Spleen (tissue), 11 donors: ENCODE measurements around the gene ACSM6. TPM values are rescaled to one million over a fixed set of nuclear protein-coding genes. Genes with fewer than 3 reads are reported as not detected.
A peak's percentile ranks its signal among the peaks of the same experiment; 100 is the strongest.
"Not testable (repeated sequence)": the region's sequence is repeated elsewhere in the genome, so short reads cannot be mapped to it uniquely, and the experiment has no call there.

Source experiments
- DNase-seq: peaks from one replicate; pipeline ENCODE4 v3.0.0-alpha.2; 2020
- H3K27ac ChIP-seq, 8 donors: fragments of 200-600 bp; sonication (generic) in 7 of 8; 1 replicate in 4 of 8; 2 replicates in 4 of 8; pipeline versions ENCODE4 v1.5.0 to v1.8.0; 2016 to 2021; ENCODE audit warnings: inconsistent platforms in 4 of 8, mild to moderate bottlenecking in 4 of 8, moderate library complexity in 1 of 8
- H3K27me3 ChIP-seq, 7 donors: fragments of 200-600 bp; sonication (generic) in 6 of 7; replicated peaks in 1 of 7; 1 replicate in 4 of 7; 2 replicates in 3 of 7; pipeline versions ENCODE4 v1.5.0 to v1.8.0; 2016 to 2021; ENCODE audit warnings: inconsistent platforms in 3 of 7, mild to moderate bottlenecking in 1 of 7
- H3K36me3 ChIP-seq, 6 donors: fragments of 200-600 bp; sonication (generic) in 5 of 6; 1 replicate in 4 of 6; 2 replicates in 2 of 6; pipeline versions ENCODE4 v1.5.0 to v1.8.0; 2016 to 2021; ENCODE audit warnings: inconsistent platforms in 2 of 6
- H3K4me1 ChIP-seq, 6 donors: fragments of 200-600 bp; sonication (generic) in 5 of 6; 1 replicate in 3 of 6; 2 replicates in 3 of 6; pipeline versions ENCODE4 v1.5.0 to v1.8.0; 2016 to 2021; ENCODE audit warnings: inconsistent platforms in 3 of 6
- H3K4me3 ChIP-seq, 8 donors: fragments of 200-600 bp; sonication (generic) in 7 of 8; 1 replicate in 4 of 8; 2 replicates in 4 of 8; pipeline versions ENCODE4 v1.5.0 to v1.8.0; 2016 to 2021; ENCODE audit warnings: inconsistent platforms in 4 of 8, mild to moderate bottlenecking in 4 of 8, moderate library complexity in 2 of 8
- H3K9me3 ChIP-seq, 8 donors: fragments of 200-600 bp; sonication (generic) in 7 of 8; 1 replicate in 4 of 8; 2 replicates in 4 of 8; pipeline versions ENCODE4 v1.5.0 to v1.8.0; 2016 to 2021; ENCODE audit warnings: inconsistent platforms in 4 of 8
- POLR2A ChIP-seq, 3 donors: fragments of 450-650 bp; IDR thresholded peaks; one replicate each; pipeline ENCODE4 v1.5.1; 2017; ENCODE audit warnings: antibody characterized with exemption in 3 of 3, mild to moderate bottlenecking in 1 of 3
- POLR2AphosphoS5 ChIP-seq, 3 donors: sonication (generic); formaldehyde crosslinking; IDR thresholded peaks; one replicate each; pipeline ENCODE4 v1.5.1; 2017; ENCODE audit warnings: antibody characterized with exemption in 3 of 3
- WGBS, 5 donors: extraction: QIAGEN DNeasy Blood & Tissue Kit in 3 of 5; methylation state at CpG; one replicate each; pipeline versions ENCODE4 v1.1.5 to v1.1.7; 2013 to 2018; 5-methylcytosine and 5-hydroxymethylcytosine counted together
- intact Hi-C: fragments of 100-400 bp; cut with DNase I; formaldehyde crosslinking; loops from one replicate; pipeline ENCODE4 v1.15.0; 2023; ENCODE audit warnings: low total_unique reads
- polyA plus RNA-seq, 3 donors: library from polyadenylated mRNA; stranded (reverse); fragments of 200-250 nt; gene quantifications; one replicate each; pipeline ENCODE4 v1.2.1, GENCODE V29; 2013
- total RNA-seq, 7 donors: library from RNA; depleted of rRNA in 3 of 7; stranded (reverse); fragments of >200 nt in 3 of 7; fragmentation: NEBNext Ultra II Directional in 4 of 7; extraction: Animal tissue kit (Norgen Biotek cat#: 25700) in 4 of 7; gene quantifications; one replicate each; pipeline versions ENCODE4 v1.1.0 to v1.2.1, GENCODE V29; 2016 to 2021
- TF ChIP-seq, protein P1 (sequence below), 11 experiments: fragments of 200-600 bp in 7 of 11; fragments of 450-650 bp in 4 of 11; sonication (generic) in 4 of 11; IDR thresholded peaks in 8 of 11; conservative IDR thresholded peaks in 3 of 11; 1 replicate in 7 of 11; 2 replicates in 4 of 11; pipeline versions ENCODE4 v1.4.0 to v1.8.0; 2016 to 2021; ENCODE audit warnings: antibody characterized with exemption in 11 of 11, inconsistent platforms in 4 of 11, mild to moderate bottlenecking in 1 of 11
- donor health status: healthy with polysubstance abuse.
- donor health status: DM: no; HTN: no; CAD: no; lungs with moderate emphysema.
- donor health status: DM: no; HTN: no; CAD: no.
- donor health status: Bipolar disorder and iron deficiency.
- donor health status: healthy.
- donor health status: DM: no; HTN: no; CAD: no.
- donor health status: DM: yes; HTN: yes; CAD: no.

ACSM6 gene
- total and polyA plus RNA-seq, 10 donors, result not detected

DNA sequence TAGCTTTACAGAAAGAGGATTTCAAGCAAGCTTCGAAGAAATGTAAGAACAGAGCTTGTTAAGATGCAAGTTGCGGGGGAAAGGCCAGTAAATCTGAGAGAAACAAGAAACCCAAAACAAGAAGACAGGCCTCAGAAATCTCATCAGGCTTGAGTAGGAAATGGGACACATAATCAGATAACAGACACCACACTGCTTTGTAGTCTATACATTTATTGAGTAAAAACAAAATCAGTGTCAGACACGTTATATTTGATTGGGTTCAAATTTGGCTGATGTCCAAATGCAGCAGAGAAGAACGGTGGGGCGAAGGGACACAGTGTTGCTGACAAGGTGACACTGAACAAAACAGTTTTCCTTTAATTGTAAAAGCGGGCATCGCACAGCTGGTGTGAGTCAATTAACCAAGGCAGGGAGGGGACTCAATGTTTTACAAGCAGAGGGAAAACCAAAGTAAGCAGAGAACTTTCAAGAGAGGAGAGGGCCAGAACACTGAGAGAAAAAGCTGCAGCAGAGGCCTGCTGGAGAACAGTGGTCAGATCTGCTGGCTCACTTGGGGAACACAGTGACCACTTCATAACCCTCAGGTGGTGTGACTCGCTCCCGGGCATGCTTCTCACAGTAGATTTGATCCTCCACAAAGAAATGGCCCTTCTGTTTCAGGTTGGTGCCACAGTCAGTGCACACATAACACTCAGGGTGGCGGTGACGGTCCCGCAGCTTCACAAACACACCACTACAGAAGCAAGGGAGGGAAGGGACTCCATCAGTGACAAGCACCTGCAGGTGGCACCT is 43.5 kb downstream of the ACSM6 start:
- 77 to 95% (median 89%) methylated on average over 10 to 12 of the region's 12 CpGs for WGBS, 5 donors
- H3K27ac ChIP-seq, result no peak overlapping the region
- H3K4me3 ChIP-seq, result no peak overlapping the region
- intact Hi-C loops, result no loop called here
- H3K9me3 ChIP-seq, result no peaks in the 10 kb centered on the region
- peaks cover 0 to 13% (median 3%) of the 10 kb centered on the region in 6 donors for H3K4me1 ChIP-seq
- no peak for TF ChIP-seq POLR2A (IDR thresholded peaks at IDR 0.05)
- TF ChIP-seq POLR2AphosphoS5 (IDR thresholded peaks at IDR 0.05), result no peak
- TF ChIP-seq, protein P1, sequence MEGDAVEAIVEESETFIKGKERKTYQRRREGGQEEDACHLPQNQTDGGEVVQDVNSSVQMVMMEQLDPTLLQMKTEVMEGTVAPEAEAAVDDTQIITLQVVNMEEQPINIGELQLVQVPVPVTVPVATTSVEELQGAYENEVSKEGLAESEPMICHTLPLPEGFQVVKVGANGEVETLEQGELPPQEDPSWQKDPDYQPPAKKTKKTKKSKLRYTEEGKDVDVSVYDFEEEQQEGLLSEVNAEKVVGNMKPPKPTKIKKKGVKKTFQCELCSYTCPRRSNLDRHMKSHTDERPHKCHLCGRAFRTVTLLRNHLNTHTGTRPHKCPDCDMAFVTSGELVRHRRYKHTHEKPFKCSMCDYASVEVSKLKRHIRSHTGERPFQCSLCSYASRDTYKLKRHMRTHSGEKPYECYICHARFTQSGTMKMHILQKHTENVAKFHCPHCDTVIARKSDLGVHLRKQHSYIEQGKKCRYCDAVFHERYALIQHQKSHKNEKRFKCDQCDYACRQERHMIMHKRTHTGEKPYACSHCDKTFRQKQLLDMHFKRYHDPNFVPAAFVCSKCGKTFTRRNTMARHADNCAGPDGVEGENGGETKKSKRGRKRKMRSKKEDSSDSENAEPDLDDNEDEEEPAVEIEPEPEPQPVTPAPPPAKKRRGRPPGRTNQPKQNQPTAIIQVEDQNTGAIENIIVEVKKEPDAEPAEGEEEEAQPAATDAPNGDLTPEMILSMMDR (IDR thresholded peaks at IDR 0.05 in 8 of 11, conservative IDR thresholded peaks at IDR 0.05 in 3 of 11), result no peak
- H3K36me3 ChIP-seq, result peaks cover 0 to 100% (median 62%) of the 10 kb centered on the region in 6 donors
- DNase-seq, result no peak
- H3K27me3 ChIP-seq, result no peaks in the 10 kb centered on the region

DNA sequence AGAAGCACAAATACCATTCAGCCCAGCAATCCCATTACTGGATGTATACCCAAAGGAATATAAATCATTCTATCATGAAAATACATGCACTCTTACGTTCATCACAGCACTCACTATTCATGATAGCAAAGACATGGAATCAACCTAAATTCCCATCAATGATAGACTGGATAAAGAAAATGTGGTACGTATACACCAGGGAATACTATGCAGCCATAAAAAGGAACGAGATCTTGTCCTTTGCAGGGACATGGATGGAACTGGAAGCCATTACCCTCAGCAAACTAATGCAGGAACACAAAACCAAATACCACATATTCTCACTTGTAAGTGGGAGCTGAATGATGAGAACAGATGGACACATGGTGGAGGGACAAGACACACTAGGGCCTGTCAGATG is 46.1 kb downstream of the ACSM6 start:
- WGBS, 5 donors, result 80 to 98% (median 95%) methylated on average over 3 of the region's 3 CpGs
- H3K4me3 ChIP-seq, intact Hi-C loops, H3K9me3 ChIP-seq, DNase-seq, H3K27me3 ChIP-seq, H3K27ac ChIP-seq: not testable (repeated sequence)
- Histone ChIP-seq H3K36me3 (peaks cover 0 to 100% (median 70%) of the 10 kb centered on the region in 6 donors), H3K4me1 (peaks cover 0 to 13% (median 3%) of the 10 kb centered on the region in 6 donors)

DNA sequence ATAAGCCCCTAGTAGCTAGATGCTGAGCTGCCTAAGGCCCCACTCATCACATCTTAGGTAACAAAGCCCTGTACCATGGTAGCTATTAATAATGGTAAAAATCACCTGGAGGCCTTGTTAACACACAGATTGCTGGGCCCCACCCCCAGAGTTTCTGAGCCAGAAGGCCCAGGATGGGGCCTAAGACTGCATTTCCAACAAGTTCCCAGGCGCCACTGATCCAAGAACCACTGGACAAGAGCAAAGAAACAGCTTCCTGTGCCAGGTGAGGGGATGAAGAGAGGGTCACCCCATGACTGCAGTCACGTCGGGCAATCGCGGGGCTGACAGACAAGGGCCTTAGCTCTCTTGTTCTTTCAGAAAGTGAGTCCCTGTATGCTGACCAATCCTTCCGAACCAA is 46.8 kb downstream of the ACSM6 start:
- Histone ChIP-seq H3K36me3 (peaks cover 0 to 100% (median 76%) of the 10 kb centered on the region in 6 donors), H3K4me3 (no peak overlapping the region), H3K27me3 (no peaks in the 10 kb centered on the region), H3K4me1 (peaks cover 0 to 15% (median 3%) of the 10 kb centered on the region in 6 donors), H3K9me3 (no peaks in the 10 kb centered on the region), H3K27ac (no peak overlapping the region)
- DNase-seq, result peak; percentile 61
- 83 to 100% (median 97%) methylated on average over 5 to 6 of the region's 6 CpGs for WGBS, 5 donors
- intact Hi-C loops, result no loop called here
- TF ChIP-seq POLR2AphosphoS5 (IDR thresholded peaks at IDR 0.05), result no peak
- TF ChIP-seq, protein P1 (IDR thresholded peaks at IDR 0.05 in 8 of 11, conservative IDR thresholded peaks at IDR 0.05 in 3 of 11), result no peak
- no peak for TF ChIP-seq POLR2A (IDR thresholded peaks at IDR 0.05)

DNA sequence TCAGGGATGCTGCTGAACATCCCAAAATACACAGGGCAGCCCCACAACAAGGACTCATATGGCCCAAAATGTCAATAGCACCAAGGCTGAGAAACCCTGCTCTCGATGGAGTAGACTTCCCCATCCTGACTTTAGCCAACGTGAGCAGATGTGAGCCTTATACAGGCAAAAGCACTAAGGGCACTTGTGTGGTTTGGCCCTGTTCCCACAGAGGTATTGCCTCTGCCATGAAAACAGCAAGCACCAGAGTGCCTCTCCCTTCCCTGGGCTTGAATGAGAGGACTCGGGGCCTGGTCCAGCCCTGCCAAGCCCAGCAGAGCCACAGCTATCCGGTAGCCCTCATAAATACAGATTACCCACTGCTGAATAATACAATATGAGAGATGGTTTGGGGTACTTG is 47.5 kb downstream of the ACSM6 start:
- DNase-seq, result no peak
- H3K9me3 ChIP-seq, result no peaks in the 10 kb centered on the region
- H3K27me3 ChIP-seq, result no peaks in the 10 kb centered on the region
- peaks cover 0 to 99% (median 79%) of the 10 kb centered on the region in 6 donors for H3K36me3 ChIP-seq
- H3K27ac ChIP-seq, result no peak overlapping the region
- H3K4me1 ChIP-seq, result peaks cover 0 to 15% (median 4%) of the 10 kb centered on the region in 6 donors
- intact Hi-C loops, result no loop called here
- H3K4me3 ChIP-seq, result no peak overlapping the region
- TF ChIP-seq, protein P1 (IDR thresholded peaks at IDR 0.05 in 8 of 11, conservative IDR thresholded peaks at IDR 0.05 in 3 of 11), result no peak
- TF ChIP-seq POLR2AphosphoS5 (IDR thresholded peaks at IDR 0.05) (no peak), POLR2A (IDR thresholded peaks at IDR 0.05) (no peak)
- WGBS, 5 donors, result 37 to 78% (median 63%) methylated on average over 2 to 4 of the region's 4 CpGs
